Adrenal gland (tissue), 5 donors: ENCODE data around the gene PAFAH1B2.

Experiments
- CTCF ChIP-seq, 6 experiments: fragments of 450-650 bp in 4 of 6; fragments of 200-600 bp in 2 of 6; sonication (generic) in 1 of 6; IDR thresholded peaks; 1 replicate in 5 of 6; 2 replicates in 1 of 6; pipeline versions ENCODE4 v1.5.1 to v1.8.0; 2016 to 2021; ENCODE audit warnings: antibody characterized with exemption in 6 of 6, mild to moderate bottlenecking in 2 of 6, moderate library complexity in 1 of 6
- POLR2A ChIP-seq, 2 donors: fragments of 450-650 bp; IDR thresholded peaks; one replicate each; pipeline ENCODE4 v1.6.1; 2017; ENCODE audit warnings: antibody characterized with exemption in 2 of 2, mild to moderate bottlenecking in 2 of 2, moderate library complexity in 1 of 2
- donor health status: DM: no; HTN: no; CAD: no.

GRCh38 chr11:117157507-117157906, 13.4 kb downstream of the PAFAH1B2 start:
- no peak for TF ChIP-seq CTCF (IDR thresholded peaks at IDR 0.05)
- TF ChIP-seq POLR2A (IDR thresholded peaks at IDR 0.05) = no peak
